Memory B cell (primary cell): ENCODE results near the gene NUB1.
A peak's percentile ranks its signal among the peaks of the same experiment; 100 is the strongest.

ENCODE experiments used
- ATAC-seq: fragments of 150-1000 bp; cut with Tn5 transposase; 2 replicates; pipeline ENCODE4 v1.10.0; 2021; ENCODE audit warnings: low read depth, mild to moderate bottlenecking, moderate library complexity
- DNase-seq, 2 donors: peaks; one replicate each; pipeline ENCODE4 v3.0.0; 2022; ENCODE audit warnings: low spot score in 2 of 2
- H3K27ac Mint-ChIP-seq: one replicate; pipeline ENCODE4 v1.8.0; 2022; ENCODE audit warnings: mild to moderate bottlenecking, moderate library complexity, mixed read lengths
- H3K27me3 Mint-ChIP-seq: one replicate; pipeline ENCODE4 v1.8.0; 2022; ENCODE audit warnings: mixed read lengths
- H3K36me3 Mint-ChIP-seq: one replicate; pipeline ENCODE4 v1.8.0; 2022; ENCODE audit warnings: mild to moderate bottlenecking, mixed read lengths
- H3K4me1 Mint-ChIP-seq: one replicate; pipeline ENCODE4 v1.8.0; 2022; ENCODE audit warnings: mixed read lengths
- H3K4me3 Mint-ChIP-seq: one replicate; pipeline ENCODE4 v1.8.0; 2022; ENCODE audit warnings: mild to moderate bottlenecking, moderate library complexity, mixed read lengths
- H3K9me3 Mint-ChIP-seq: one replicate; pipeline ENCODE4 v1.8.0; 2022; ENCODE audit warnings: mixed read lengths

NUB1 gene

GRCh38 chr7:151322906-151323305 lies 18.7 kb upstream of the NUB1 start:
- Mint-ChIP-seq H3K4me3 (no peak overlapping the region), H3K4me1 (no peaks in the 10 kb centered on the region), H3K27ac (no peak overlapping the region), H3K36me3 (peaks cover 7% of the 10 kb centered on the region), H3K9me3 (peaks cover 8% of the 10 kb centered on the region), H3K27me3 (no peaks in the 10 kb centered on the region)
- DNase-seq (no peak), ATAC-seq (no peak)

GRCh38 chr7:151327022-151327421 lies 14.6 kb upstream of the NUB1 start:
- Mint-ChIP-seq H3K4me3 (no peak overlapping the region), H3K36me3 (no peaks in the 10 kb centered on the region), H3K27ac (no peak overlapping the region), H3K4me1 (no peaks in the 10 kb centered on the region), H3K9me3 (no peaks in the 10 kb centered on the region), H3K27me3 (no peaks in the 10 kb centered on the region)
- DNase-seq, result no peak
- no peak for ATAC-seq

- H3K4me1 Mint-ChIP-seq, result no peaks in the 10 kb centered on the region
- no peak overlapping the region for H3K4me3 Mint-ChIP-seq
- no peak overlapping the region for H3K27ac Mint-ChIP-seq
- no peaks in the 10 kb centered on the region for H3K9me3 Mint-ChIP-seq
- ATAC-seq (no peak), DNase-seq (no peak)
- no peaks in the 10 kb centered on the region for H3K36me3 Mint-ChIP-seq
- no peaks in the 10 kb centered on the region for H3K27me3 Mint-ChIP-seq
Measured at GRCh38 chr7:151327659-151328058, 14.0 kb upstream of the NUB1 start.

- Mint-ChIP-seq H3K4me1 (peaks cover 5% of the 10 kb centered on the region), H3K4me3 (no peak overlapping the region), H3K27ac (no peak overlapping the region), H3K9me3 (no peaks in the 10 kb centered on the region), H3K36me3 (no peaks in the 10 kb centered on the region), H3K27me3 (no peaks in the 10 kb centered on the region)
- ATAC-seq, result no peak
- no peak for DNase-seq
Measured at GRCh38 chr7:151330181-151330580, 11.4 kb upstream of the NUB1 start.

- ATAC-seq (no peak), DNase-seq (no peak)
- H3K36me3 Mint-ChIP-seq, result no peaks in the 10 kb centered on the region
- peaks cover 5% of the 10 kb centered on the region for H3K4me1 Mint-ChIP-seq
- H3K27me3 Mint-ChIP-seq, result no peaks in the 10 kb centered on the region
- no peak overlapping the region for H3K27ac Mint-ChIP-seq
- no peak overlapping the region for H3K4me3 Mint-ChIP-seq
- H3K9me3 Mint-ChIP-seq, result no peaks in the 10 kb centered on the region
Measured at GRCh38 chr7:151330661-151331060, 11.0 kb upstream of the NUB1 start.

GRCh38 chr7:151334628-151335027 lies 7.0 kb upstream of the NUB1 start:
- ATAC-seq (peak; percentile 50), DNase-seq (no peak)
- Mint-ChIP-seq H3K27ac (no peak overlapping the region), H3K4me1 (peaks cover 9% of the 10 kb centered on the region), H3K27me3 (no peaks in the 10 kb centered on the region), H3K4me3 (no peak overlapping the region), H3K9me3 (peaks cover 2% of the 10 kb centered on the region), H3K36me3 (peaks cover 1% of the 10 kb centered on the region)

GRCh38 chr7:151336027-151336708 lies 5.4 kb upstream of the NUB1 start:
- no peak for ATAC-seq
- no peak overlapping the region for H3K27ac Mint-ChIP-seq

GRCh38 chr7:151337346-151337745 lies 4.3 kb upstream of the NUB1 start:
- peaks cover 21% of the 10 kb centered on the region for H3K4me1 Mint-ChIP-seq
- H3K27me3 Mint-ChIP-seq, result no peaks in the 10 kb centered on the region
- no peak overlapping the region for H3K27ac Mint-ChIP-seq
- ATAC-seq (no peak), DNase-seq (no peak)
- H3K9me3 Mint-ChIP-seq, result peaks cover 2% of the 10 kb centered on the region
- H3K36me3 Mint-ChIP-seq, result peaks cover 1% of the 10 kb centered on the region
- H3K4me3 Mint-ChIP-seq, result no peak overlapping the region

More at GRCh38 chr7:151336027-151336708, 5.4 kb upstream of the NUB1 start:
- DNase-seq, result no peak
- H3K36me3 Mint-ChIP-seq, result peaks cover 1% of the 10 kb centered on the region
- H3K9me3 Mint-ChIP-seq, result peaks cover 2% of the 10 kb centered on the region
- no peak overlapping the region for H3K4me3 Mint-ChIP-seq
- H3K4me1 Mint-ChIP-seq, result peaks cover 21% of the 10 kb centered on the region
- no peaks in the 10 kb centered on the region for H3K27me3 Mint-ChIP-seq

GRCh38 chr7:151338809-151339208 lies 2.8 kb upstream of the NUB1 start:
- Mint-ChIP-seq H3K36me3 (peaks cover 1% of the 10 kb centered on the region), H3K27me3 (no peaks in the 10 kb centered on the region), H3K9me3 (peaks cover 2% of the 10 kb centered on the region), H3K4me3 (no peak overlapping the region), H3K4me1 (peaks cover 24% of the 10 kb centered on the region), H3K27ac (no peak overlapping the region)
- DNase-seq (no peak), ATAC-seq (no peak)

GRCh38 chr7:151339651-151340382 lies 1.8 kb upstream of the NUB1 start:
- Mint-ChIP-seq H3K36me3 (peaks cover 1% of the 10 kb centered on the region), H3K4me3 (peak overlapping the region; percentile 54), H3K27me3 (no peaks in the 10 kb centered on the region), H3K4me1 (peaks cover 21% of the 10 kb centered on the region), H3K27ac (peak overlapping the region; percentile 89), H3K9me3 (peaks cover 2% of the 10 kb centered on the region)
- DNase-seq, result peak in 1 of 2 donors; percentile 10
- peak; percentile 15 for ATAC-seq

GRCh38 chr7:151340794-151341356 lies 737 bp upstream of the NUB1 start:
- H3K4me3 Mint-ChIP-seq, result peak overlapping the region; percentile 83
- H3K27me3 Mint-ChIP-seq, result no peaks in the 10 kb centered on the region
- ATAC-seq, result no peak
- H3K36me3 Mint-ChIP-seq, result peaks cover 5% of the 10 kb centered on the region
- DNase-seq, result no peak
- peak overlapping the region; percentile 89 for H3K27ac Mint-ChIP-seq
- H3K9me3 Mint-ChIP-seq, result peaks cover 2% of the 10 kb centered on the region
- H3K4me1 Mint-ChIP-seq, result peaks cover 22% of the 10 kb centered on the region

- ATAC-seq (peak; percentile 53), DNase-seq (peak in 1 of 2 donors; percentile 30)
- Mint-ChIP-seq H3K4me3 (peak overlapping the region; percentile 83), H3K9me3 (peaks cover 2% of the 10 kb centered on the region), H3K4me1 (peaks cover 21% of the 10 kb centered on the region), H3K27ac (peak overlapping the region; percentile 89), H3K36me3 (peaks cover 6% of the 10 kb centered on the region), H3K27me3 (no peaks in the 10 kb centered on the region)
Measured at GRCh38 chr7:151342102-151342646, 562 bp downstream of the NUB1 start.

- Mint-ChIP-seq H3K9me3 (peaks cover 2% of the 10 kb centered on the region), H3K4me1 (peaks cover 21% of the 10 kb centered on the region), H3K27me3 (no peaks in the 10 kb centered on the region), H3K36me3 (peaks cover 6% of the 10 kb centered on the region), H3K27ac (peak overlapping the region; percentile 89), H3K4me3 (peak overlapping the region; percentile 55)
- DNase-seq (no peak), ATAC-seq (no peak)
Measured at GRCh38 chr7:151342811-151343210, 1.2 kb downstream of the NUB1 start.

- Mint-ChIP-seq H3K36me3 (peaks cover 9% of the 10 kb centered on the region), H3K9me3 (peaks cover 2% of the 10 kb centered on the region), H3K27ac (no peak overlapping the region), H3K27me3 (no peaks in the 10 kb centered on the region), H3K4me3 (peak overlapping the region; percentile 17), H3K4me1 (peaks cover 21% of the 10 kb centered on the region)
- ATAC-seq, result no peak
- no peak for DNase-seq
Measured at GRCh38 chr7:151343516-151343915, 1.9 kb downstream of the NUB1 start.
